HG02852 (cell line): ENCODE results near the gene GPX4.

ENCODE experiments used
- ATAC-seq: cut with Tn5 transposase; IDR thresholded peaks from one replicate; pipeline ENCODE4 v1.9.1; 2021; ENCODE audit warnings: mild to moderate bottlenecking, moderate library complexity; ENCODE audit not compliant: unreplicated experiment

GPX4 gene

DNA sequence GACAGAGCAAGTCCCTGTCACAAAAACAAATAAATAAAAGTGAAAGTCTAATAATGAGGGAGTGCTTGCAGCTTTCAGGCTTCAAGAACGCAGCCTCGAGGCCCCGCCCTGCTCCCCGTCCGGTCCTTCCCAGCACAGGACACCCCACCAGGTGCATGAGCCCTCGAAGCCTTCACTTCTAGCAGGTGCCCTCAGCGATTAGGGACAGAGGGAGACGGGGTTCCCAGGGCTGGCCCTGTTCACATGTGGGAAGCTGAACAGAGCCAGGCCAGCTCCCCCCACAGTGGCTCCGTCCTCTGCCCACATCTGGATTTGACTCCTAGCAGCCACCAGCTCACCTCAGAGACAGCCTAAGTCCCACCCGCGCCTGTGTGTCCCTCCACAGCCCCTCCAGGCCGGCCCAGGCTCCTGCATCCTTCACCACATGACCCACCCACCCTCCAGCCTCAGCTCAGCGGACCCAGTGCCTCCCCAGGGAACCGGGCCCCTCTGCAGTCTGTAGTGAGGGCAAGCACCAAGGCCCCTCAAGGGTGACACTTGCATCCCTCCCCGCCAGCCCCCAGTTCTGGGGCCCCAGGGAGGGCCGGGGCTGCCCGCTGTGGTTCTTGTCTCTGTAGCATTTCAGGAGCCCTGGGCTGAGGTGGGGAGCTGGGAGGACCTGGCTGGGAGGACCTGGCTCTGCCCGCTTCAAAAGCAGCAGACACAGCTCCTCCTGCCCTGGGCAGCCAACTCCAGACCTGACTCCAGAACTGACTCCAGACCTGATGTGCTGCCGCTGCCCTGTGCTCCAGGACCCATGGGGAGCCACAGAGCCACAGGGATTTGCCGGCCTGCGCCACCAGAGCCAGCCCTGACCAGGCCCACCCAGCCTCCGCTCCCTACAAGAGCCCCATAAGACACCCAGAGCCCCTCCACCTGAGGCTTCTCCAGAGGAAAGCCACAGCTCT lies 27.2 kb downstream of the GPX4 start:
- no peak for ATAC-seq

GRCh38 chr19:1131718-1132551 lies 28.1 kb downstream of the GPX4 start:
- ATAC-seq: peak; percentile 50

GRCh38 chr19:1132552-1133383 lies 29.0 kb downstream of the GPX4 start:
- ATAC-seq: peak; percentile 4

DNA sequence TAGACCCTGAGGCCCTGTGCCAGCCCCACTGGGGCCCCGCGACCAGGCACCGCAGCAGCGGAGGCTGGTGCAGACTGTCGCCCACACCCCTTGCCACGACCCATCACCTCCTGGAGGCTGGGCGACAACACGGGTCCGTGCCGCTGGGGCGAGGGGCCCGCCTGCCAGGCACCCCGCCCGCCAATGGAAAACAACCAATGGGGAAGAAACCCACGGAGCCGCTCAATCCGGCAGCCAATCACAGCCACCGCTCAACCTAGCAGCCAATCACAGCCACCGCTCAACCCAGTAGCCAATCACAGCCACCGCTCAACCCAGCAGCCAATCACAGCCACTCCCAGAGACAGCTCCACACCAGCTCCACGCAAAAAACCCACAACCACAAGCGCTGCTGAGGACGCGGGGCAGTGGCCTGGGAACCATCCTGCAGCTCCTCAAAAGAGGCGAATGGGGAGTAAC lies 29.7 kb downstream of the GPX4 start:
- ATAC-seq: peak; percentile 54

GRCh38 chr19:1134431-1134830 lies 30.6 kb downstream of the GPX4 start:
- ATAC-seq: no peak

GRCh38 chr19:1135454-1135853 lies 31.7 kb downstream of the GPX4 start:
- no peak for ATAC-seq

- ATAC-seq: no peak
These were observed 32.4 kb downstream of the GPX4 start for GRCh38 chr19:1136201-1136600.

DNA sequence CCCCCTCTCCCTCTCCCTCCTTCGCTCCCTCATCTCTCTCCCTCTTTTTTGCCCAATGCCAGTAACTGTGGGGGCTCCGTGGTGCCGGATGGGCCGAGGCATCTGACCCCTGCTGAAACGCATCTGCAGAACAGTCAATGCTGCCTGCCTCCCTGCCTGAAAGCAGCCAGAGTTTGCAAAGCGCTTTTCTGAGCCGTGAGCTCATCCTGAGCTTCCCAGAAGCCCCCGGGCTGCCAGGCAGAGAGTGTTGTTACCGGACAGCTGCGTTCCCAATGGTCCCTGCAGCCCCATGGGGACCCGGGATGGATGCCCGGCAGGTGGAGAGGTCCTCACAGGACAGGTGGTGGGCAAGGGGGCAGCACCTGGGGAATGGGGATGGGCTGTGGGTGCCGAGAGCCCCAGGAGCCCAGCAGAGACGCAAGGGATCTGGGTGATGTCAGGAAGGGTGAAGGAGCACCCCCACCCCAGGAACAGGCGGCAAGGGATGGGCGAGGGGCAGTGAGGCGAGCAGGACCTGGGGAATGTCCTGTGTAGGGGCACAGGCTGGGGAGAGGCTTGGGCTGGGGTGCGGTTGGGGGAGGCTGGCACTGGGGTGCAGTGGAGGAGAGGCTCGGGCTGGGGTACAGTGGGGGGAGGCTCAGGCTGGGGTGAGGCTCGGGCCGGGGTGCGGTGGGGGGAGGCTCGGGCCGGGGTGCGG lies 33.0 kb downstream of the GPX4 start:
- ATAC-seq: no peak

GRCh38 chr19:1138121-1138520 lies 34.3 kb downstream of the GPX4 start:
- no peak for ATAC-seq

DNA sequence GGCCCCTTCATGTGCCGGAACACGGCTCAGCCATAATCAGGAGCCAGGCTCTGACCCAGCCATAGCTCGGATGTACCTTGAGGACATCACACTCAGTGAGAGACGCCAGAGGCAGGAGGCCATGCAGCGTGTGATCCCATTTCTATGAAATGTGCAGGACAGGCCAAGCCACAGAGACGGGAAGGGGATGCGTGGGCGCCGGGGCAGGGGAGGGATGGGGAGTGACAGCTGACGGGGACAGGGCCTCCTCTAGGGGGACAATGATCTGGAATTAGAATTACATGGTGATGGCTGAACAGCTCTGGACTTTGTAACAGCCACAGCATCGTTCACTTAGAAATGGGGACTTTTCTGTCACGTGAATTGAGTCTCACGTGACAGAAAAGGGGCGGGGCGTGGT lies 35.3 kb downstream of the GPX4 start:
- ATAC-seq: no peak

DNA sequence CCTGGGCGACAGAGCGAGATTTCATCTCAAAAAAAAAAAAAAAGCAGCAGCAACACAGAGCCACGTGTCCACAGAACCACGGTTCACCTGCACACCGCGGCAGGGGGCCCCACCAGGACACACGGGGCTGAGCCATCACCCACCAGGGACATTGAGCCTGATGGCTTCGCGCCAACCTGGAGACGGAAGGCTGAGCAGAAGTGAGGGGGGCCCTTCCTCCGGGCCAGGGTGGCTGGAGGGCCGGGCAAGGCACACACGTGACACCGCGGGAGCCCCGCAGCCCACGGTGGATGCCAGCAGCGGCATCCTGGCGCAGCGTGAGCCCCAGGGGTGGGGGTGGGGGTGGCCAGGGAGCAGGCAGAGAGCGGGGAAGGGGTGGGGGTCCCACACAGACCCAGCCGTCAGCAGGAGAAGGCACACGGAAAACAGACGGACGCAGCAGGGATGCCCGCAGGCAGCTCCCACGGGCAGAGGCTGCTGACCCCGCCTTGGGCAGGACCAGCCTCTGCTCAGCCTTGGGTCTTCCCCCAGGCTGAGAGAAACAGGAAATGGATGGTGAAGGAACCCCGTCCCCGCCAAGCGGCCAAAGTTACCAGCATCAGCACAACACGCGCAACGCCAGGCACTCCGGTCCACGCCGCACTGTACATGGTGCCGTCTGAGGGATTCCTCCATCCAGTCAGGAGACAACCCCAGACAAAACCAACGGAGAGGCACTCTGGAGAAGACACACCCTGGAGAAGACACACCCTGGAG lies 36.7 kb downstream of the GPX4 start:
- ATAC-seq: no peak

DNA sequence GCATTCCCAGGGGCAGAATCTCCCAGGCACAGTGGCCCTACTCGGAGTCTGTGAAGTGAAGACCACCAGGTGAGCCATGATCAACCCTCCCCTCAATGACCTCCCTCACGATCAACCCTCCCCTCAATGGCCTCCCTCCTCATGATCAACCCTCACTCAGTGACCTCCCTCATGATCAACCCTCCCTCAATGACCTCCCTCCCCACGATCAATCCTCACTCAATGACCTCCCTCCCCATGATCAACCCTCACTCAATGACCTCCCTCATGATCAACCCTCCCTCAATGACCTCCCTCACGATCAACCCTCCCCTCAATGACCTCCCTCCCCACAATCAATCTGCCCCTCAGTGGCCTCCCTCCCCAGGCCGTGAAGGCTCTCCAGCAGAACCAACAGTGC lies 38.1 kb downstream of the GPX4 start:
- ATAC-seq: no peak

- ATAC-seq: no peak
These were observed 40.1 kb downstream of the GPX4 start for GRCh38 chr19:1143828-1144399.

DNA sequence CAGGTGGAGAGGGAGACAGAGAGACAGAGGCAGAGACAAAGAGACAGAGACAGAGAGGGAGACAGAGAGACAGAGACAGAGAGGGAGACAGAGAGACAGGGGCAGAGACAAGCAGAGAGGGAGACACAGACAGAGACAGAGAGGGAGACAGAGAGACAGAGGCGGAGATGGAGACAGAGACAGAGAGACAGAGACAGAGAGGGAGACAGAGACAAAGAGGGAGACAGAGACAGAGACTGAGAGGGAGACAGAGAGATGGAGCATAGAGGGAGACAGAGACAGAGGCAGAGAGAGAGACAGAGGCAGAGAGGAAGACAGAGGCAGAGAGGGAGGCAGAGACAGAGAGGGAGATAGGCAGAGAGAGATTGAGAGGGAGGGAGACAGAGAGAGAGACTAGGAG lies 40.9 kb downstream of the GPX4 start:
- no peak for ATAC-seq

GRCh38 chr19:1145635-1146411 lies 42.0 kb downstream of the GPX4 start:
- ATAC-seq: no peak

- ATAC-seq: no peak
These were observed 42.6 kb downstream of the GPX4 start for GRCh38 chr19:1146412-1146699.

- ATAC-seq: no peak
These were observed 43.3 kb downstream of the GPX4 start for GRCh38 chr19:1146858-1147780.
